Measurements from ENCODE around the gene SAFB.

Gene SAFB

DNA sequence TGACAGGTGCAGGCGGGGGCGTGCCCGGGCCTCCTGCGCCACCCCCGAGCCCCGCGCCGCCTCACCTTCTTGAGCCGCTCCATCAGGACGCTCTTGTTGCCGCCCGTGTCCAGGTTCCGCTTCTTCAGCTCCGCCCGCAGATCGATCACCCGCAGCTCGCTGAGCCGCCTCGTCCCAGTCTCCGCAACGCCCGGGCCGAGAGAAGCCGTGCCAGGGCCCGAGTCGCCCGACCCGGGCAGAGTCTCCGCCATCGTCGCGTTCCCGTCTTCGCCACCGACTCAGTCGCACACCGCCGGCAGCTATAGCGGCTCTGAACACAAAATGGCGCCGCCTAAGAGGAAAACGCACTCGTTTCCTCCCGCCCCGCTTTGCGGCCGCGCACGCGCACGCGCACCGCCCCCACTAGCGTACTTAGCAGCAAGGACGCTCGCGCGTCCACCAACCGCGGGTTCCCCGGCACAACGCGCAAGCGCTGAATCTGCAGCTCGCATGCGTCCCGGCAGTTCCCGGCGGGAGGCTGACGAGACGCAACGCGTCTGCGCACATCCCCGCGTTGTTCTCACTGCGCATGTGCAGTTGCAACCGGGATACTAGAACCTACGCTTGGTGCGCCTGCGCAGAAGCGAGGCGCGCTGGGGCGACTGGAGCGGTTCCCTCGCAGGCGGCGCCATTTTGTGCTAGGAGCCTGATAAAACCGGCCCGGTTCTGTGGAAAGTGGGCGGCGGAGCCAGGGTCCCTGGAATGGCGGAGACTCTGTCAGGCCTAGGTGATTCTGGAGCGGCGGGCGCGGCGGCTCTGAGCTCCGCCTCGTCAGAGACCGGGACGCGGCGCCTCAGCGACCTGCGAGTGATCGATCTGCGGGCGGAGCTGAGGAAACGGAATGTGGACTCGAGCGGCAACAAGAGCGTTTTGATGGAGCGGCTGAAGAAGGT is at the start of gene SAFB, which contains the start of gene SAFB2:
TSS of gene SAFB (plus strand) at position 619 of the 932 bp plus-strand sequence. CDS start at position 742, 123 bp downstream.
TSS of gene SAFB2 (minus strand) at position 312 of the 932 bp plus-strand sequence. CDS start at position 251, 61 bp downstream.
- Histone ChIP-seq H3K27me3 (no peaks in the 10 kb centered on the region), H3K27ac (peak within 1 kb of the TSS; percentile 99), H3K9ac (peak within 1 kb of the TSS; percentile 99), H3K4me1 (peaks cover 59% of the 10 kb centered on the region), H4K20me1 (peaks cover 91% of the 10 kb centered on the region), H3K4me2 (peak within 1 kb of the TSS; percentile 98), H3K4me3 (peak within 1 kb of the TSS; percentile 95), H3K9me3 (no peaks in the 10 kb centered on the region), H3K36me3 (peaks cover 69% of the 10 kb centered on the region)
- TF ChIP-seq Cebpa-rat (IDR thresholded peaks at IDR 0.05) = no peak

DNA sequence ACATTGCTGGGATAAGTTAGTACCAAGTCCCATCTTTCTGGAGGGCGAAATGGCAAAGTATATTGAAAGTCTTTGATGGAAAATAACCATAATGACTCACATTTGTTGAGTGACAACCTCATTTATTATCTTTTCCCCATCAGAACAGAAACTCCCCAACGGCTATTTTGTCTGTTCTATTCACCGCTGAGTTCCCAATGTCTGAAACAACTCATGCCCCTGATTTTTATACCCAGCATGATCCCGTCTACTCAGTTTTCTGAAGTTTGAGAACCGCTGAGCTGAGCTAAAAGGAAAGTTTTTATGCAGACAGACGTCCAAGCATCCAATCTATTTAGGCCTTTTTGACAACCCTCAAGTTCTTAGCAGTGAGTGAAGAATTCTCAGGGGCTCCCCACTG is 47.3 kb upstream of the SAFB start:
- H3K4me1 ChIP-seq = peaks cover 61% of the 10 kb centered on the region
- H3K9ac ChIP-seq = no peak overlapping the region
- no peaks in the 10 kb centered on the region for H4K20me1 ChIP-seq
- no peak for TF ChIP-seq Cebpa-rat (IDR thresholded peaks at IDR 0.05)
- H3K27me3 ChIP-seq = no peaks in the 10 kb centered on the region
- H3K36me3 ChIP-seq = no peaks in the 10 kb centered on the region
- no peaks in the 10 kb centered on the region for H3K9me3 ChIP-seq
- no peak overlapping the region for H3K27ac ChIP-seq
- H3K4me3 ChIP-seq = no peak overlapping the region
- no peak overlapping the region for H3K4me2 ChIP-seq

DNA sequence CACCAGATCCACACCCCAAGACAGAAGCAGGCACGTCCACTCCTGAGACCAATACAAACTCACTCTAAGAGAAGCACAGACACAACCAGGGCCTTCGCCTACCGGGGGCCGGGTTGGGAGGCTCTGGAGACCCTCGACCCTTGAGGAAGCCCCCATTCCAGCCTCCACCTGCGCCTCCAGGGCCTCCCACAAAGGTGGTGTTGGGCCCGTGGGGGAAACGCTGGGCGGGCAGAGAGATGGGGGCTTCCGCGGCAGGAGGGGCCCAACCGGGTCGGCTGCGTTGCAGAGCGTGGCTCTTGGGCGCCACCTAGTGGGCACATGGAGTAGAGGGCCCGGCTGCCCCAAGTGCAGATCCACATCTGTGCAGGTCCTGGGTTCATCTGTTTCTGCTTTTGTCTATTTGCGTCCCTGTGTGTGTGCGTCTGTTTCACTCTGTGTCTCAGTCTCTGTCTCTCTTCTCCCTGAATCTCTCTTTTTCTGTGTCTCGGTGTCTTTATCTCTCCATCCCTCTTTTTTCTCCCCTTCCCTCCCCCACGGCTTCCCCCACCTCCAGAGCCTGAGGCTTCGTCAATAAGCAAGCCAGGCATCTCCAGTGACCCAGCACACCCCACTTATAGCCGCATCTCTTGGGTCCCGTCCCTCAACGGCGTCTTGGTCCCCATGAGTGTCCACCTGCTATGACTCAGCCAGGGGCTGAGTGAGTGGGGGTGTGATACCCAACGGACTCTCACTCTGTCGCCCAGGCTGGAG is 44.6 kb upstream of the SAFB start:
- Histone ChIP-seq H3K9ac (peak overlapping the region; percentile 54; the same call in 1 of the 2 replicates), H3K4me3 (no peak overlapping the region), H3K36me3 (no peaks in the 10 kb centered on the region), H3K4me1 (peaks cover 68% of the 10 kb centered on the region), H3K4me2 (peak overlapping the region; percentile 74), H4K20me1 (no peaks in the 10 kb centered on the region), H3K27ac (peak overlapping the region; percentile 51; the same call in 1 of the 2 replicates), H3K27me3 (no peaks in the 10 kb centered on the region), H3K9me3 (no peaks in the 10 kb centered on the region)
- no peak for TF ChIP-seq Cebpa-rat (IDR thresholded peaks at IDR 0.05)

DNA sequence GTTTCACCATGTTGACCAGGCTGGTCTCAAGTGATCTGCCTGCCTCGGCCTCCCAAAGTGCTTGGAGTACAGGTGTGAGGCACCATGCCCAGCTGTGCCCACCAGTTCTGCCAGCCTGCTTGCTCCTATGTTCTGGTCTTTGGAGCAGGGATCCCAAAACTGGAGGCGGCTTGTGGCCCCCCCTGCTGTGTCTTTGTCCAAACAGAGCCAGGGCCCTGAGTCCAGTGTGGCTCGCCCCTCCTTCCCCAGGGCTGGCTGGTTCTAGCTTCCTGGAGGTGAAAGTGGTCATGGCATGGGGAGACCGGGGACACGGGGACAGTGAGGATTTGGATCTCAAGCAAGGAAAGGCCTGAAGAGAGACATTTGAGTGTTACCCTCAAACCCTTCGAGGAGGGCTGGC is 43.6 kb upstream of the SAFB start:
- Histone ChIP-seq H4K20me1 (no peaks in the 10 kb centered on the region), H3K4me2 (peak overlapping the region; percentile 91)

DNA sequence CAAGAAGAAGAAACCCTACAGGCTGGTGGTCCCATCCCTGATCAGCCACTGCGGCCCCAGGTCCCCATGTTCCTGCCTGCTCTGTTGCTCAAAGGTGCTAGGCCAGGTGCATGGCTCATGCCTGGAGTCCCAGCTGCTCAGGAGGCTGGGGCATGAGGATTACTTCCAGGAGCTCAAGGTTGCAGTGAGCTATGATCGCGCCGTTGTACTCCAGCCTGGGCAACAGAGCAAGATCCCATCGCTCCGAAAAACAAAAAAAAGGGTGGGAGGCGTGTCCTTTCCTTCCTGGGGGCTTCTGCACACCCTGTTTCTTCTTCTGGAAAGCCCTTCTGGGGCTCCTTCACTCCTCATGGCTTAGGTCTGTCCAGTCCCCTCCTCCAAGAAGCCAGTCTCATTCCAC is 43.2 kb upstream of the SAFB start:
- H3K4me3 ChIP-seq = no peak overlapping the region

More for the DNA sequence above, 43.6 kb upstream of the SAFB start:
- no peaks in the 10 kb centered on the region for H3K9me3 ChIP-seq
- H3K9ac ChIP-seq = no peak overlapping the region
- H3K27ac ChIP-seq = peak overlapping the region; percentile 74; the same call in 1 of the 2 replicates
- H3K4me3 ChIP-seq = no peak overlapping the region
- H3K36me3 ChIP-seq = peaks cover 10% of the 10 kb centered on the region; the same call in 1 of the 2 replicates
- peaks cover 78% of the 10 kb centered on the region for H3K4me1 ChIP-seq
- no peaks in the 10 kb centered on the region for H3K27me3 ChIP-seq
- TF ChIP-seq Cebpa-rat (IDR thresholded peaks at IDR 0.05) = no peak

DNA sequence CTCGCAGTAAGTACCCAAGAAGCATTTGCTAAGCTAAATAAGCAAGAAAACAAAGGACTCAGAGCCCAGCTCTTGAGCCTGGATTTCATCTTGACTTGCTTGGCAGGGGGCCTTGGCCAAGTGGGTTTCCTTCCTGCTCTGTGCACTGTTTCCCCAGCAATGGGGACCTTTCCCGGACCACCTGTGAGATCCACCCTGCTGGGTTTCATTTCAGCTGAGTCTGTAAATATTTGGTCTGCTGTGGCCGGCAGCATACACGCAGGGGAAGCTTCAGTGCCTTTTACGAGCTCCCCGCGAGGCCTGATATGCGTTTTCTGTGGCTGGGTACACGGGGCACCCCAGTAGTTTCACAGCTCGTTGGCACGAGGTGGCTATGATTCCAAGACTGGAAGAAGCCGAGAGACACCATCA is 42.7 kb upstream of the SAFB start:
- H3K36me3 ChIP-seq = peaks cover 11% of the 10 kb centered on the region; the same call in 1 of the 2 replicates
- peak overlapping the region; percentile 74 for H3K27ac ChIP-seq
- H3K9me3 ChIP-seq = no peaks in the 10 kb centered on the region
- peak overlapping the region; percentile 91 for H3K4me2 ChIP-seq
- peak overlapping the region; percentile 44 for H3K9ac ChIP-seq
- H4K20me1 ChIP-seq = no peaks in the 10 kb centered on the region
- no peaks in the 10 kb centered on the region for H3K27me3 ChIP-seq
- H3K4me3 ChIP-seq = no peak overlapping the region
- no peak for TF ChIP-seq Cebpa-rat (IDR thresholded peaks at IDR 0.05)
- H3K4me1 ChIP-seq = peaks cover 78% of the 10 kb centered on the region

More for the DNA sequence above, 43.2 kb upstream of the SAFB start:
- no peaks in the 10 kb centered on the region for H3K27me3 ChIP-seq
- peak overlapping the region; percentile 74 for H3K27ac ChIP-seq
- H3K36me3 ChIP-seq = peaks cover 11% of the 10 kb centered on the region; the same call in 1 of the 2 replicates
- no peak for TF ChIP-seq Cebpa-rat (IDR thresholded peaks at IDR 0.05)
- H3K4me2 ChIP-seq = peak overlapping the region; percentile 91
- H3K4me1 ChIP-seq = peaks cover 78% of the 10 kb centered on the region
- no peaks in the 10 kb centered on the region for H3K9me3 ChIP-seq
- H3K9ac ChIP-seq = no peak overlapping the region; the same call in 1 of the 2 replicates
- no peaks in the 10 kb centered on the region for H4K20me1 ChIP-seq

DNA sequence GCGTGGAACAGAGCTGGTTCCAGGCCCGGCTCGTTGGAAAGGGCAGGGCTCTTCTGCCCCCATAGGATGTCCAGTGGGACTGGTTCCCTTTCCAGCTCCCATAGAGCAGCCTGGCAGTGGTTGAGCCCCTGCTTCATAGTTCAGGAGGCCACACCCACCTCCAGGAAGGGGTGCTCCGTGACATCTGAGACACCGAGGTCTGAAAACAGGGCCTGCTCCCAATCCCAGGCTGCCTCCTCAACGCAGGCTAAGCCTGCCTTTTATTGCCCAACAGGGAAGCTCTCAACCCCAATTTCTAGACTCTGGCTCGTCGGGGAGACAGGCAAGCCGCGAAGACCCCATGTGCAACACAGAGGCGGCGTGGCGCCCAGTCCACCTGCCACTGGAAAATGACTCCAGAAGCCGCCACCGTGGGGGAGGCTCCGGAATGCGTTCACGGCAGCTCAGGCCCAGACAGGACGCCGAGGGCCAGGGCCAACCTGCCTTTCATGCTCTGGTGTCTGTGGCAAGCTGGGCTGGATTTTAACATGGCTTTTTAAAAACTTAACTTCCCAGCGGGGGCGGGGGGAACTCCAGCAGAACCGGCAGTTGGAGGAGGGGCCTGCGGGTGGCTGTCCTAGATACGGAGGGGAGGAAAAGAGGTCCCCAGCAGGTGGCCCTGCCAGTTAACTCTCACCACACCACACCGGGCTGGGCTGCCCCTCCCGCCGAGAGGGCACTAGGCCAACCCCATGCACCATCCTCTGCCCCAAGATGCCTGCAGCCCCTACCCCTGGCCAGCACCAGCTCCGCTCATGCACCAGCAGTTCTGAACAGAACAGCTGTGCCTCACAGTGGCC is 37.2 kb upstream of the SAFB start:
- H3K4me3 ChIP-seq = peak overlapping the region; percentile 45
- no peaks in the 10 kb centered on the region for H3K9me3 ChIP-seq
- peak overlapping the region; percentile 91 for H3K4me2 ChIP-seq
- H3K4me1 ChIP-seq = peaks cover 85% of the 10 kb centered on the region
- TF ChIP-seq Cebpa-rat (IDR thresholded peaks at IDR 0.05) = 0 out of 2 replicates have a peak, but pooled peaks have one; percentile 14
- H4K20me1 ChIP-seq = peaks cover 20% of the 10 kb centered on the region; the same call in 1 of the 2 replicates
- H3K9ac ChIP-seq = peak overlapping the region; percentile 77
- H3K27me3 ChIP-seq = no peaks in the 10 kb centered on the region
- peak overlapping the region; percentile 93 for H3K27ac ChIP-seq
- peaks cover 54% of the 10 kb centered on the region for H3K36me3 ChIP-seq

DNA sequence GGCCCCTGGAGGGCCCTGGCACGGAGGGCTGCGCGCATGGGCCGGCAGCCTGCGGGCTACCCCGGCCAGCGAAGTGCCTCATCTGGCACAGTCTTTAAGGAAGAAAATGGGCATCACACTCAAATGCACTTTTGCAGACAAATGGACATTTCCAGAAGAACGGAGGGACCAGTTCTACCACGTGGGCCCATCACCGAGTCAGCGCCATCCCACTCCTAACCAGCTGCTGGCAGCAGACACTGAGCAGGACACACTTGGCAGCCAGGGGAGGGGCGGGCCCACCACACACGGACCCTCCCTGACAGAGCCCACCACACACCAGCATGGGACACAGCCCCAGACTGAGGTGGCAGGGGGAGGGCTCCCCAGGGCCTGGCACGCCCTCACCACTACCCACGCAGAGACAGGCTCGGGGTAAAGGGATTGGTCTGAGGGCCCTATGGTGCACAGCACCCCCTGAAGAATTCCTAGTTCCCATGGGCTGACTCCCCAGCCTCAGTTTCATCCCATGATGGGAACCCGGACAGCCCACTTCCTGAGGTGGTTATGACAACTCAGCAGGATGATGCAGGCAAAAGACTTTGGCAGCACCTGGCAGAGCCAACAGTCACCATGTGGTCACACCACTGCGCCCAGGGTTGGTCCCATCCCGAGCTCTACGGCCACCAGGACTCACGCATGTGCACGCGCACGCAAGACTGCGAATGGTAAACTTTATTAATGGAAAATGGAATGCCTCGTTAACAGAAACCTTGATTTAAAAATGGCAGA is 36.4 kb upstream of the SAFB start:
- Histone ChIP-seq H3K4me3 (peak overlapping the region; percentile 45), H3K4me2 (peak overlapping the region; percentile 91), H3K9me3 (no peaks in the 10 kb centered on the region), H3K9ac (peak overlapping the region; percentile 77), H3K27ac (peak overlapping the region; percentile 93), H3K27me3 (no peaks in the 10 kb centered on the region), H3K4me1 (peaks cover 77% of the 10 kb centered on the region), H4K20me1 (peaks cover 22% of the 10 kb centered on the region; the same call in 1 of the 2 replicates), H3K36me3 (peaks cover 62% of the 10 kb centered on the region)
- TF ChIP-seq Cebpa-rat (IDR thresholded peaks at IDR 0.05) = no peak

All from BLaER1 (cell line).